Measurements from ENCODE around the gene PIPOX.

- TF ChIP-seq CTCF (IDR thresholded peaks at IDR 0.05; ENCODE audit: insufficient read depth, low read depth, low read length) (no peak), EZH2 (IDR thresholded peaks at IDR 0.05; ENCODE audit: insufficient read depth, low read length) (no peak)
Observed at GRCh38 chr17:29046473-29046839, 3.5 kb downstream of the PIPOX start.

All from astrocyte (in vitro differentiated cells and primary cell).